NCI-H187 (cell line): ENCODE data around the gene TEKT4.
"Not testable (repeated sequence)": the region's sequence is repeated elsewhere in the genome, so short reads cannot be mapped to it uniquely, and the experiment has no call there.

ENCODE experiments used
- DNase-seq, 2 experiments: peaks; one replicate each; lab custom pipeline; 2025; lab: John Stamatoyannopoulos, UW

TEKT4 gene

DNA sequence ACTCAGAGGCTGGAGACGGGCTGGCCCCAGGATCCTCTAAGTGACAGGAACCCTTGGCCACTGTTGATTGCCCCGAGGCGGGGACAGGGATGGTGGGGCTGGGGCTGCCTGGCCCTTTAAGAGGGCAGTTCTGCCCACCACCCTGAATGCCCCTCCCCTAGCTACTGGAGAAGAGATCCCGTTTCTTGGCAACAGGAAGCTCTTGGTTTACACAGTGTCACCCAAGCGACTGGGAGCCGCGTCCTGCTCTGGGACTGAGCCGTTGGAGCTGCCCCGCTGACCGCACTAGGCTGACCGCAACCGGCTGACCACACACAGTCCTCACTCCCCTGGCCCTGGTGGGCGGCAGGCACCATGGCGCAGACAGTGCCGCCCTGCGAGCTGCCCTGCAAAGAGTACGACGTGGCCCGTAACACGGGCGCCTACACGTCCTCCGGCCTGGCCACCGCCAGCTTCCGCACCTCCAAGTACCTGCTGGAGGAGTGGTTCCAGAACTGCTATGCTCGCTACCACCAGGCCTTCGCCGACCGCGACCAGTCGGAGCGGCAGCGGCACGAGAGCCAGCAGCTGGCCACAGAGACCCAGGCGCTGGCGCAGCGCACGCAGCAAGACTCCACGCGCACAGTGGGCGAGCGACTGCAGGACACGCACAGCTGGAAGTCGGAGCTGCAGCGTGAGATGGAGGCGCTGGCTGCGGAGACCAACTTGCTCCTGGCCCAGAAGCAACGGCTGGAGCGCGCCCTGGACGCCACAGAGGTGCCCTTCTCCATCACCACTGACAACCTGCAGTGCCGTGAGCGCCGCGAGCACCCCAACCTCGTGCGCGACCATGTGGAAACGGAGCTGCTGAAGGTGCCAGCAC is at the start of gene TEKT4:
Gene TEKT4, plus strand, starts transcription at position 205 of the 862 bp plus-strand sequence. Its CDS starts 150 bp downstream, at position 355.
- peak; percentile 13 to 38 for DNase-seq

GRCh38 chr2:94839224-94839623 is 32.0 kb upstream of the TEKT4 start:
- DNase-seq: not testable (repeated sequence)

- not testable (repeated sequence) for DNase-seq
Measured at GRCh38 chr2:94856856-94857255, 14.4 kb upstream of the TEKT4 start.

GRCh38 chr2:94857367-94858162 is 13.7 kb upstream of the TEKT4 start:
- peak in 1 of 2 experiments; percentile 54 for DNase-seq

- not testable (repeated sequence) for DNase-seq
Measured at GRCh38 chr2:94858163-94858888, 12.9 kb upstream of the TEKT4 start.

DNA sequence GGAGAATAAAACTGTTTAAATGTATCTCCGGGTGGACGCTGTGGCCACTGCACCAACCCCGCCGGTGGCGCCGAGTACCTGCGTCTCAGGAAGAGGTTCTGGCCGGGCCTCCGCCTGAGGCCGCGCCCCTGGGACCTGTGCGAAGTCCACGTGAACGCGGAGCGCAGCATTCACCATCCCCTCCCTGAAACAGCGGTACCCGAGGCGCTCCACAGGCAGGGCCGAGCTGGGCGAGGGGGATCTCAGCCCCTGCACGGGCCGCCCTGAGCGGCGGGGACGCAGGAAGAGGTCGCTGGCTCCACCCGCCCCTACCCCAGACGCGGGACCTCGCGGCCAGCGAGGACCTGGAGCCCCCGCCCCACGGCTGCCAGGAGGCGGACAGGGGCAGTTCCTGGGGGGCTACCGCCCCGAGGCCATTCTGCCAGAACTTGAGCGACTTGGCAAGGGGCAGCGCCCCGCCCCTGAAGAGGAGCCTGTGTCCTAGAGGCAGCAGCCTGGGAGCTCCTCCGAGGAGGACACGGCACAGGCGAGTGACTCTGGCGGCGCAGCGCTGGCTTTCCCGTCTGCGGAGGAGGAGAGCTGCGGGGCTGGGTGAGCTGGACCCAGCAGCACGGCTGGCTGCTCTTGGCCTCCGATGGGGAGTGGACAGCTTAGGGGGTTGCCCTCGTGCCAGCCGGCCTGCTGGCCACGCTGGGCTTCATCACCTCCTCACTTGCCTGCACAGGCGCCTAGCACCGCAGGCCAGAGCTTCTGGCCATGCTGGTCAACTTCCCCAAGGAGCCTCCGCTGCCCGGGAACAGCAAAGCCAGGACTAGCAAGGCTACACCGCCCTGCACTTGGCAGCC is 9.7 kb upstream of the TEKT4 start:
- no peak for DNase-seq

- DNase-seq: not testable (repeated sequence)
Measured at GRCh38 chr2:94862903-94863302, 8.3 kb upstream of the TEKT4 start.

- no peak for DNase-seq
Measured at GRCh38 chr2:94869131-94869530, 2.1 kb upstream of the TEKT4 start.

GRCh38 chr2:94869552-94870439 is 1.4 kb upstream of the TEKT4 start:
- no peak for DNase-seq

DNA sequence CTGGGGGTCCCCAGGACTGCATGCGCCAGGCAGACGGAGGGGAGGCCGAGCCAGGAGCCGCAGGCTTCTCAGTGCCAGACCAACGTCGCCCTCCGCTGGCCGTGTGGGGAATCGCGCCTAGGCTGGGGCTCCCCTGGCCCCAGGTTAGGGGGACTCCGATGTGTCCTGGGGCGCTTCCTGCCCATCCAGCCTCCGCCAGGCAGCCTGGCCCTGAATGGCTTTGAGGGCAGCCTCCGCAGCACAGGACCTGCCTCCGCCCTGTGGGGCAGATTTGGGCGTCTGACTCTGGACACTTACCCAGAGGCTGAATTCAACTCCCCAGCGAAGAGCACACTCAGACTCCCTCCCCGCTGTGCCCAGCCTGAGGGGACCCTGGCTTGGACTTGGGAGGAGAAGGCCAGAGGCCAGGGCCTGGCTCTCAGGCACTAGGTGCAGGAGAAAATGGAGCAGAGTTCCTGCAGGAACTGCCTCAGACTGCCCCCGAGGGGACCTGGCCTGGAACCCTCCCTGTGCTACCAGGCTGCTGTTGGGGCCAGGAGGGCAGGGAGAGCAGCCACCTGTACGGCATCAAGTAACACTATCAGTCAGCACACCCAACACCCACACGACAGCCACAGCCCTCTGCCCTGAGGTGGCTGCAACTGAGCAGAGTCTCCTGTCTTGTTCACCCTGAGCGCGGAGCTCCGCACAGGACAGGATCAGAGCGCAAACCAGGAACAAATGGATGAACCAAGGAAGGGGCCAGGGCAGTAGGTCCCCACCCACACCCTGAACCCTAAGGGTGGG is 597 bp upstream of the TEKT4 start:
- DNase-seq: peak in 1 of 2 experiments; percentile 21

DNA sequence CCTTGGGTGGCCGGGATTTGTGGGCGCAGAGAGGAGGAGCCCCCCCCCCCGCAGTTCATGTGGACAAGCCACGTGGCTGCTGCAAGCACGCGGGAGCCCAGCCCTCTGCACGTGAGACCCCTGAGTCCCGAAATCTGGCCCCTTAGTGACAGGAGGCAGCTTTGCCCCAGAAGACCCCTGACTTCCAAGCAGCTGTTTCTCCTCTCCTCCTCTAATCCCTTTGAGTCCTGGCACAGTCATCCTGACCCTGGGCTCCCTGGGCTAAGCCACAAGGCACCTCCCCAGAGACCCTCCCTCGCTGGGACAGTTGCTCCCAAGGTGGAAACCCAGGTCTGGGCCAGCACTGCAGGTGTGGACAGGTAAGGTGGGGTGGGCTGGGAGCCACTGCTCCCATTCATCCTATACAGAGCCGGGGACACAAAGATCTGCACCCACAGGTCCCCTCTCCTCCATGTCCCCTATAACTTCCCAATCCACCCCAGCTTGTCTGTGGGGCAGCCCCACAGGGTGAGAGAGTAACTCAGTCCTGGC is 923 bp downstream of the TEKT4 start:
- DNase-seq: no peak

- no peak for DNase-seq
Measured at GRCh38 chr2:94872676-94873361, 1.6 kb downstream of the TEKT4 start.

GRCh38 chr2:94873362-94874276 is 2.4 kb downstream of the TEKT4 start:
- no peak for DNase-seq

GRCh38 chr2:94874277-94874997 is 3.2 kb downstream of the TEKT4 start:
- DNase-seq: peak; percentile 9 to 24

DNA sequence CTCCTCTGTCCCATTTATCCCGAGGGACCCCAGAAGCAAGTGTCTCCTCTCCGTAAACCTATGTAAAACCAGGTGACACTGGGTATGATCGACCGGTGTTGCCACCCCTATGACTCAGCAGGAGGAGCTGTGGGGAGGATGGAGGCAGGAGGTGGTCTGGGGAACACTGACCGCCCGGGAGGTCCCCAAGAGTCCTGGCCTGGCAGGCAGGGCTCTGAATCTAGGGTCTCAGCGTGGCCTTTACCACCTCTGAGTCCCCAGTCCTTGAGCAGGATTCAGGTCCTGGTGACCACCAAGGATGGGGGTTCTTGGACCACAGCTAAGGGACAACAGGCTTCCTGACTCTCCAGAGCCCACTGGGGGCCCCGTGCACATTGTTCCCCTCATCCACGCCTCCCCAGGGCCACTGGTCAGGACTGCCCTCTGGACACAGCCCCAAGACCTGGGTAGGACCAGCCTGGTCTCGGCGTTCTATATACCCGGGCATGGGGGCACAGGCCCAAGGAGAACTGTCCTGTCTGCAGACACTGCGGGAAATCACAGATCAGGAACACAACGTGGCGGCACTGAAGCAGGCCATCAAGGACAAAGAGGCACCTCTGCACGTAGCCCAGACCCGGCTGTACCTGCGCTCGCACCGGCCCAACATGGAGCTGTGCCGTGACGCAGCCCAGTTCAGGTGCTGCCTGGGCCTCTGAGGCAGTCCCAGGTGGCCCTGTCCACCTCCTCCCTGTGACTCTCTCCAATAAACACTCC is 4.0 kb downstream of the TEKT4 start:
- no peak for DNase-seq
